Measurements from ENCODE around the gene CYREN. TPM values are rescaled to one million over a fixed set of nuclear protein-coding genes. Genes with fewer than 3 reads are reported as not detected.

CYREN gene
- total RNA-seq, 1 donor from 2014 or later: 39.6 TPM

DNA sequence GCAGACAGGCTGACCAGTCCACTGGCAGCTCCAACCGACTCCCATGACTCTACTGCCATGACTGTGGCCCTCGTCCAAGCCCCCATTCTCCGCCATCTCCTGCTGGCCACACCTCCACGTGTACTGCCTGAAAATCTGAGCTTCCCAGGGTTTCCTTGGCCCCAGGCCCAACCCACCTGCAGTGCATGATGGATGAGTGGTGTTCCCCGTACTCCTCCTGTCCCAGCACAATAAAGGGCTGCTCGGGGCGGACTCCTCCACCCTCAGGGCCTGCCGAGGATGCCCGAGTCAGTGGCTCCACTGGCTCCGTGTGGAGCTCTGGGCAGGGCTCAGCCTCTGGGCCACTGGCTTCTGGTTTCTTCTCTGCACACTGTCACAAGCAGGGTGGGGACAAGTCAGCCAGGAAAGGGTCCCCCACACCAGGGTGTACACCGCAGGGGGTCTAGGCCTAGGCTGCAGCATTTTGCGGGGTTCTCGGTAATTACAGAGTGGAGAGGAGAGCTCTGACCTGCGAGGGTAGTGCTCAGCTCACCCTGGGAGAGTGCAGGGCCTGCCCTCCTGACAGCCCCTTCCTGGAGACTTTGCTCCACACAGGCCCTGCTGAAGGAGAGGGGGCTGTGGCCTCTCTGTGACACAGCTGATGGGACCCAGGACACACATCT is 25.6 kb upstream of the CYREN start:
- ATAC-seq: peak; percentile 24

DNA sequence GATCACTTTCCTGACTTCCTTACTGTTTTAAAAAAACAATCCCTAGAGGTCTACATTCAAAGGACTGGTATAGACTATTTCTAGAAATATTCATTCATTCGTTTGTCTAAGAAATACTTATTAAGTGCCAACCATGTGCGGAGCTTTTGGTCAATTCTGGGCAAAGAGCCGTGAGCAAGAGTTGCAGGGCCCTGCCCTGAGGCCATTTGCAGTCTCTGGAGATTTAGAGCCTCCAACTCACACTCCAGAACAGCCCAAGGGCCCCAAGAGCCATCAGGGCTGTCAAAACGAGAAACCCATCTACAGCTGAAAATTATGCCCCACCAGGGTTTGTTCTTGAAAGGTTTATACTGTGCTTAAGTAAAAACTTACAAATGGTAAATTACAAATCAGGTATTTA is 24.6 kb upstream of the CYREN start:
- no peak for ATAC-seq

DNA sequence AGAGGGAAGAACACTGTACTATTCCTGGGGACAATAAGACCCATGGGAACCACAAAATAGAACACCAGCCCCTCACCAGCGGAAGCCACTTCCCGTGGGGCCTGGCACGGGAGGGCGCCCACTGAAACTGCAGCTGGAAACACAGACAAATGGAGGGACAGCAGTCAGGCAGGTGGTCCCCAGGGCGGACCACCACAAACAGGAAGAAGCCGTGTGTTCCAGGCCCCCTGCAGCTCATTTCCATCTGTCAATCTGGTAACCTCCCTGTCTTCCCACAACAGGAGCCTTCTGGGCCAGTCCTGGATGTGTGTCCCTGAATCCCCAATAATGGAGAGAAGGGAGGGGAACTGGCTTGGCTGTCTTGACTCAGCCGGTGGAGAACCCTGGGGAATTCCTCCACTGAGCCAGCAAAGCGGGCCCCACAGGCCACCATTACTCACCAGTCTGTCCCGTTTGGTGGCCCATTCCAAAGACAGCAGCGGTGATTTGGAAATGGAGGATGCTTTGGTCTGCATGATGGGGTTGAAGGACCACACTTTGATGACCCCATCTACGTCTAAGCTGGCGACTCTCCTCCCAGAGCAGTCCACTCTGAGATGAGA is 24.1 kb upstream of the CYREN start:
- ATAC-seq: peak; percentile 45

DNA sequence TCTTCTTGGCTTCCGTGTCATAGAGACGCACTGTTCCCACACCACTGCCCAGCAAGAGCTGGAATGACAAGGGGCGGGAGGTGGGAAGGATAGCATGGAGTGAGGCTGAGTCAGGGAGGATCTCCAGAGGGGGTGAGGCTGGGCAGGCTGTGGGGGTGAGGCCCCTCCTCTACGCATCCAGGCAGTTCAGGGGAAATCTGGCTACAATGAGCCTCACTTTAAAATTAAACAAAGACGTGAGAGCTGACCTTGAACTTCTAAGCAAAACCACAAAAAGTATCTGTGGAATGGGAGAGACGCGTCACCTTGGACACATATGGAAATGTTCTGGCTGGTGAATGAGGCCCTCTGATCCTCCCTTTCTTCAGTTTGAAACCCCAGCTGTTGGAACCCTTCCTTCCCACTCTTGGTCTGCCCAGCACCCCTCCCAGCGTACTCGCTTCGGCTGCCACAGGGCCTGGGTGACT is 23.1 kb upstream of the CYREN start:
- ATAC-seq: no peak

DNA sequence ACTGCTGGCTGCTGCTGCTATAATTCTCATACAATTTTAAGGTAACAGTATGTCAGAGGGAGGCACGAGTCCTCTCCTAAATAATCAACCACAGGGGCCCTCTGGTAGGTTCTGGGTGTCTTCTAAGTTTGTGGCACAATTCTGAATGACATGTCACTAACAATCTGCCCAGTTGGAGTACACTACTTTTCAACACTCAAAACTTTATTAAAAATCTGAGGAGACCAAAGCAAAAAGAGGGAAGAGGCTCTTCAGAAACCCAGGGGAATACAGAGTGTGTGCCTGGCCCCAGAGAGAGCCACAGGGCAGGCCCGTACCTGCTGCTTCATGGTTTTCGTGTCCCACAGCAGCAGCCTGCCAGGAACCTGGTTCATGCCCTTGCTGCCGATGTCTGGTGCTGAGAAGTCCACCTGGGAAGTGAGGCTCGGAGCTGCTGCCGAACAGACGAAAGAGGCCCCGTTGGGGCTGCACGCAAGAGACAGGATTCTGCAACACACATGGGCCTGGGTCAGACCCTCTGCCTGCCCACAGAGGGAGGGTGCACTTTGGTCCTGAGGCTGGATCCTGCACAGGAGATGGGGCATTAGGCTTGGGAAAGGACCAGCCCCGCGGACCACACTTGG is 22.5 kb upstream of the CYREN start:
- ATAC-seq: peak; percentile 69

DNA sequence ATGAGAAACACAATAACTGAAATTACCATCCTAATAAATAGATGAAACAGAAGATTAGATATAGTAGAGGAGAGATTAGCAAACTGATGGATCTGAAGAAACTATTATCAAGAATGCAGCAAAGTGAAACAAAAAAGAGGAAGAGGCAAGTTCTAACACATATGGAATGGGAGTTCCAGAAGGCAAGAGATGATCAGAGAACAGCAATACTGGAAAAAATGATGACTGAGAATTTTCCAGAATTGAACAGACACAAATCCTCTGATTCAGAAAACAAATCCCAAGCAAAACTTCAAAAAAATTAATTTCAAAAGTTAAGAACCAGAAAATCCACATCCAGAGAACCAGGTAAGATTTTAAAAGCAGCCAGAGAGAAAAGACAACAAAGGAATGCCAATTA is 20.2 kb upstream of the CYREN start:
- peak; percentile 3 for ATAC-seq

DNA sequence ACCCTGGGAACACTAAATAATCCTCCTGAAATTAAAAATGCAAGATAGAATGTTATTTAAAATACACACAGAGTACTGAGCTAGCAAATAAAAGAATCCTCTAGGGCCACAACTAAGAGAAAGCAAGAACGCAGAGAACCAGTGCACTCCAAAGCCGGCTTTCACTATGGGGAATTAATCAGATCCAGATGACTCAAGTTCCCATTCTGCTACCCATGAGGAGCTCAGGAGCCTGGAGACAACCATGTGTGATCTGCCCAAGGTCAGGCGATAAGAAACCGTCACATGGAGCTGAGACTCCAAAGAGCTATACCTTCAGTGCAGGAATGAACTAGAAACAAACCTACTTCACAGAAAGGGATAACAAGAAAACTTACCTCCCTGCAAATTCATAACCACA is 19.5 kb upstream of the CYREN start:
- peak; percentile 30 for ATAC-seq

DNA sequence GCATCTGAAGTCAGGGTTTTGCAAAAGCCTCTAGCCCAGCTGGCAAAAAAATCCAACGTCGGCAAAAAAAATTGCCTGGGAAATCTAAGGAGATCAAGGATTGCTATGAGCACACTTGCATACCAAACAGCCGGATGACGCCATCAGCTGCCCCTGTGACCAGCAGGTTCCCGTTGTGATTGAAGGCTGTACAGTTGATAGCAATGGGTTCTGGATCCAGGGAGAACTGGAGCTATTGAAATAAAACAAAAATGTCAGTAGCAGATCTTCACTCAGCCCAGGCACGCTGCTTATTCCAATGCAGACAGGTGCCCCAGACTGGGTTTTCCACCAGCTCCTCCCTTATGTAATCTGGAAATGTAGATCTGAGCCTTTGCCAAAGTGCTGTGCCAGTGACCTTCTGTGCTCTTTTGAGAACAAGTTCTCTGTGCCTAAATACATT is 18.7 kb upstream of the CYREN start:
- no peak for ATAC-seq

DNA sequence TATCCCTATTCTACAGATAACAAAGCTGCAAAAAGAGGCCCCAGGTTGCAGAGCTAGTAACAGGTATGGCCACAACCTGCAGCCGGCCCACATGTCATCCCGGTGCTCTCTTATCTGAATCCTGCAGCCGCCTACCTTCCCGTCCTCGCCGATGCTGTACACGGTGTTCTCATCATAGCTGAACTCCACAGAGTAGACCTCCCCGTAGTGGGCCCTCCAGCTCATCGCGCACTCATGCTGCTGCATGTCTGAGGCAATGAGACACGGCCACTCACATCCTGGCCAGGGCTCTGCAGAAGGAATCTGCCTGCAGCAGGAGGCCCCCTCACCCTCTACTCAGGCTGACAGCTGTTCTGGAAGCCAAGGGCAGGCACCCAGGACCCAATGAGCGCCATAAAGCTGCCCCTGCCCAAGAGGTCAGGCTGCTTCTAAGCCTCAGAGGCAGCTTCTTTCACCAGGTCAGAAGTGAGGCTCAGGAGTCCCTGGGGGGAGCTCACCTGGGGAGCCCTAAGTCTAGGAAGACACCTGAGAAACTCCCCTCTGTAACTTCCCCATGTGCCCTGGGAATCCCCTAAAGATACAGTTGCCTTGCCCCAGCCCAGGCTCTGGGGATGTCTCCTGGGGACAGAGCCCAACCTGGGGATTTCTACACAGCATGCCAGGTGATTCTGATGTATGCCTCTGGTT is 17.9 kb upstream of the CYREN start:
- ATAC-seq: no peak

DNA sequence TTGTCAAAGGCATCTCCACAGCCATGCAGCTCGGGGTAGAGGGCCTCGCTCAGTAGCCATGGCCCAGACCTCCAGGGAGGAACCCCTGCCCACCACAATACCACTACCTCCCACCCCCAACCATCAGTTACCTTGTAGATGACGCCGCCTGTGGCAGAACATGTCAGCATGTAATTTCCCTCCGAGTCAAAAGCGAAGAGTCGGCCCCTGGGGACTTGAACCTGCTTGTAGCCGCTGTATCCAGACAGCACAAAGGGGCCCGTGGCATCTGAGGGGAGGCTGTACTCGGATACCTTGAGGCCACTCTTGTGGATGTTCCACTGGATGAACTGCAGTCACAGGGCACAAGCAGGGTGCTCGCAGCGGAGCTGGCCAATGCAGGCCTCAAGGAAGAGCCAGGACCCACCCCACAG is 16.3 kb upstream of the CYREN start:
- ATAC-seq: no peak

DNA sequence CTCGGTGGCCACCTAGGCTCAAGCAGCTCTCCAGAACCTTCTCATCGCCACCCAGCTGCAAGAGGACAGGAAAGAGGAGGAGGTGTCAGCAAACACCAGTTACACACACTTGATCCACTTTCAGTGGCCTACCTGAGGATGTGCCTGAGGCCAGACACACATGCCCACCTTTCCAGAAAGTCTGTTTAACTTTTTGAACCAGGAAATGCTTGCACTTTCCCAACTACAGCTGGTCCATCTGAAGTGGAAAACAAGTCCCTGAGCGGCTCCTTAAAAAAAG is 15.7 kb upstream of the CYREN start:
- ATAC-seq: no peak

DNA sequence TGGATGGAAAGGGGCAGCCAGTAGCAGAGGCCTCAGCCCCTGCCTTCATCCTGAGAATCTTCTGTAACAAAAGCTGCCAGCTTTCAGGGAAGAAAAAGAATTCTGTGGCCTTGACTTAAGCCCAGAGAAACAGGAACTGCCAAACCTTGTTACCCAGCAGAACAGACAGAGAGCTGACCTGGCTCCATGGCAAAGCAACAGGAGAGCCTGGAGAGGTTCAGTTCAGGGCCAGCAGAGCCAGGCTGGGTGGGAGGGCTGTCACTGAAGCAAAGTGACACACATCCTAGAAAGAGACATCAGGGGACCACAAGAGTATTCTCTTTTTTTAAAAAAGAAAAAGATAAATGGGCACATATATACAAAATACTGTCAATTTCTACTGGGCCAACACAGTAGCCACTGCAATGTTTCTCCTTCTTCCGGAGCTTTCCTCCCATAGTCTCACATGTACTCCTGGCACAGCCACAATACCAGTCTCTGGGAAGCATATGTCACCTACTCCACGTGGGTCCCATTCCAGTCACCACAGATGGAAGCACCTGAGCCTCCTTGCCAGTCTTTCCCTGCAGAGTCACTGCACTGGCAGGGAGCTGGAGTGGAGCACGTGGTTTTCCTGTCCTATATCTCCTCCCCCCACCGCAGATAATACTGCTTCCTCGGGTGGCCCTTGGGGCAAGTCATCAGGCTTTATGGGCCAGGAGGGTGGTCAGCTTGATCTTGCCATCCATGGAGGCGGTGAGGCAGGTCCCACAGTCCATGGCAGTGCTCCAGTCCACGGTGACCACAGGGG is 15.2 kb upstream of the CYREN start:
- no peak for ATAC-seq

DNA sequence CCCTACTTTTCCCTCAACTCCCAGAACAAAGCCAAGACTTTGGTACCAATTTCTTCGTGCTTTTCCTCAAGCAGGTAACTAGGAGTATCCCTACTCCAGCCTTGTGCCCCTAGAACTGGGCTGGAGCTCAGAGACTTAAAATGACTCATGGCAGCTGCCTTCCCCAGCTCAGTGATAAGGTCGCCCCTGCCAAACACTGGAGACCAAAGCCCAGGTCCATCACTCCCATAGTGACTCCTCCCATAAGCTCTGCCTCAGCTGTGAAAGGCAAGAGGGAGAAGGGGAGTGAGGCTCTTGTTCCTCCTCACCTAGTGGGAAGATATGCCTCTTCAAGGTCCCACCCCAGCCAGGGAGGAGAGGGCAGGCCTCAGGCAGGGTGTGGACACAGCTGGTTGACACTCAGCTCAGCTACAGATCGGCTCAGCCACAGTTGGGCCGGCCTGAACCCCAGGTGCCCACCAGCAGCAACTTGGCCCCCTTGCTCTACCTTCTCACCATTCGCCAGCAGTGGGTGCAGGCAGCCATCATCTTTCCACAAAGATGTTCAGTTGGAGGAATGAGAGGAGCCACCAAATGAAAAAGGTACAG is 13.8 kb upstream of the CYREN start:
- no peak for ATAC-seq

DNA sequence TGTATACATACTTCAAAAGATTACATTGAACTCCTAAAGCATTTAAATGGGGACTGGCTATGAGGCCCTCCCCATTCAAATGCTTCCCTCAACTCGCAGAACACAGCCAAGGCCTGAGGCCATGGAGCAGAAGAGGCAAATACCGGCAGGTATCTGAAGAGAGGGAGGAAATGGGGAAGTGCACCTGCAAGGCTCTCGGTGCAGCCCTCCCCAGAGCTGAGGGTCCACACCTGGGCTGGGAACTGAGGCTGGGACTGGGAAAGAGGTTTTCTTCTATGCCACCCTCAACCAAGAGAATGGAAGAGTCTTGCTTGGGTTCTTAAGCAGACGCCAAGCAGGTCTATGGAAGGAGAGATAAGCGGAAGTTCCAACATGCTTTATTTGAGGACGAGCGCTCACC is 13.0 kb upstream of the CYREN start:
- ATAC-seq: no peak

DNA sequence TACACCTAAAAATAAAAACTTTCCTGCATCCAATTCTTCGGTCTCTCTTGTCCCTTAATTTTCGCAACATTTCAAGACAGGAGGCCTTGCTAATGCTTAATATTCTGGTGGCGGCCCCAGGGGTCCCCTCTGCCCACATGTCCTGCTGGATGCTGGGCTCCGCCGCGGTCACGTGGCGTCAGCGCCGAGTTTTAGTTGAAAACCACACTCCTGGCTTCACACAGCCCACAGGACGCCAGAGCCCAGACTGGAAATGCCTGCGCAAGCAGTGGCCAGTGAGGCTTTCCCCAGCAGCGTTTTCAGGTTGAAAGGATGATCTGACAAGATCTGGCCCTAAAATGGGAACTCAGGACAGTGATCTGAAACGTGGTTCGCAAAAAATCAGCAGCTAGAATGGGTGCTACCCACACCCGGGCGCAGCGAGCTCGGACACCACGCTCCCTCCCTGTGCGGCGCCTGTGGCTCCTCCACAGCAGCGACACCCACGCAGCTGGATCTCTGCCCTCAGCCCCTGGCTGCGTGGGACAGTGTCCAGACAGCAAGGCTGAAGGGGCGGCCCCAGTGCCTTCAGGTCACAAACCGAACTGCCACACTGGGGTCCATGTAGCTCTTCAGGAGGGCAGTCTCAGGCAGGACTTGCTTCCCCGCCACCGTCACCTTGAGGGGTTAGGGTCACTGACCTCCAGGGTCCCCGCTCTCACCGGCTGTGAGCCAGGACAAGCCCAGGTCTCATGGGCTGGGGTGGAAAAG is 11.6 kb upstream of the CYREN start:
- ATAC-seq: no peak

DNA sequence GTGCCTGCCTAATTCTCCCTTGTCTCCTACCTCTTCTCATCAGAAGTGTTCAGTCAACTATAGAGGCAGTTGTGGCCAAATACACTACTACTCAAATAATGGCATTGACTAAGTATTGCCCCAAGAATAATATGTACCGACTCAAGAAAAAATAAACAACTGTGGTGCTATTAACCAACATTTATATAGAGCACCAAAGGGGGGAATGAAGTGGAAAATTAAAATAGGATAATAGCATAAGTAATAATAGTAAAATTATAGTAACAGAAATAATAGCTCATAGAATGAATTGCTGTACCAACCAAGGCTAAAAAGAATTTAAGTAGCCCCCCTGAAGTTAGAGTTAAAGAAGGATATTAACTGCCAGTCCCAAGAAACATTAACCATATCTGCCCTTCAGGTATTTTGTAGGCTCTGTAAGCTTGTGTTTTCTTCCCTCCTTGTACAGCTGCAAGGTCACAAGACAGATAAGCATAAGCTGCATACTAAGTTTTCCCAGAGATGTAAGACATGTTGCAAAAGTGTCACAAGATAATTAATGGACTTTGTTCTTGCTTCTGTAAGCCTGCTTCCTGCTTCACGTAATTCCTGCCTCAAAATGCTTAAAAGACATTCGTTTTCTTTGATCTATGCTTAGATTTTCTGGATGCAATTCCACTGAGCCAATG is 10.9 kb upstream of the CYREN start:
- ATAC-seq: no peak

DNA sequence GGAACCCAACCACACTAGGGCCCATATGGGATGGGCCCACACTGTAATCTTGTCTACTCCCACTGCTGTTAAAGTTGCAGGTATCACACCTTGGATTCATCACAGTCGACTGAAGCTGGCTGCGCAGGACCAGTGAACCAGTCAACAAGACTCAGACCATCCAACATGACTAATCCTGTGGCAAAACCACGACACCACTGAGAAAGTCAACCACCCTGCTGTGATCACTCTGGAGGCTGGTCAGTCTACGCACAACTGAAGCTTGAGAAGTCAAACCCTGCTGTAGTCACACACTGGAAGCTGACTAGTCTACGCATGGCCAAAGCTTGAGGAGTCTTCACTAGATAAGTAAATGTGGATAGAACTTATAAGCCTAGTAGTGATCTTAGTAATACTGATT is 9.6 kb upstream of the CYREN start:
- peak; percentile 6 for ATAC-seq

DNA sequence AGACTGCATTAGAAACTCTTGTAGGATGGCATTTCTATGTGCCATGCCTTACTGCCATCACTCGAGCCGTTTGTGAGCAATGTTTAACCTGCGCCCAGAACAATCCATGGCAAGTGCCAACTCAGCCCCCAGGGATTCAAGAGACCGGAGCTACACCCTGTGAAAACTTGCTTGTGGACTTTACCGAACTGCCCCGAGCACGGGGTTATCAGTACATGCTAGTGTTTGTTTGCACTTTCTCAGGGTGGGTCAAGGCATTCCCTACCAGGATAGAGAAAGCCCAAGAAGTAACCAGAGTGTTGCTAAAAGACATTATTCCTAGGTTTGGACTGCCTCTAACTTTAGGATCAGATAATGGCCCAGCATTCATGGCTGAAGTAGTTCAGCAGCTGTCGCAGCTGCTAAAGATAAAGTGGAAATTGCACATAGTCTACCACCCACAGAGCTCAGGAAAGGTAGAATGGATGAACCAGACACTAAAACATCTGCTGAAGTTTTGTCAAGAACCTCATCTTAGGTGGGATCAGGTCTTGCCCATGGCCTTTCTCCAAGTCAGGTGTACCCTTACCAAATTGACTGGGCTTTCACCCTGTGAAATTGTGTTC is 8.9 kb upstream of the CYREN start:
- peak; percentile 52 for ATAC-seq

DNA sequence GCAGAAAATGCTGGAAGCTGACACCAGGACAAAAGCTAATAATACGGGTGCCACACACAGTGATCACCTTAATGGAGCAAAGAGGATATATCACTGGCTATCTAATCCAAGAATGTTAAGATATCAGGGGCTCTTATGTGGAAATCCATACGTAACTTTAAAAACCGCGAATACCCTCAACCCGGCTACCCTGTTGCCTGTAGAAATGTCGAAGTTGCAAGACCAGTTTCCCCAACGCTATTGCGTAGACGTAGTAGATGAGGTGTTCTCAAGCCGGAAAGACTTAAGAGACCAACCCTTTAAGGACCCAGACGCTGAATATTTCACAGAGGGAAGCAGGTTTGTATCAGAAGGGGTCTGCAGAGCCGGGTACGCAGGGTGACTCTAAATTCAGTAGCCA is 7.9 kb upstream of the CYREN start:
- ATAC-seq: peak; percentile 68

DNA sequence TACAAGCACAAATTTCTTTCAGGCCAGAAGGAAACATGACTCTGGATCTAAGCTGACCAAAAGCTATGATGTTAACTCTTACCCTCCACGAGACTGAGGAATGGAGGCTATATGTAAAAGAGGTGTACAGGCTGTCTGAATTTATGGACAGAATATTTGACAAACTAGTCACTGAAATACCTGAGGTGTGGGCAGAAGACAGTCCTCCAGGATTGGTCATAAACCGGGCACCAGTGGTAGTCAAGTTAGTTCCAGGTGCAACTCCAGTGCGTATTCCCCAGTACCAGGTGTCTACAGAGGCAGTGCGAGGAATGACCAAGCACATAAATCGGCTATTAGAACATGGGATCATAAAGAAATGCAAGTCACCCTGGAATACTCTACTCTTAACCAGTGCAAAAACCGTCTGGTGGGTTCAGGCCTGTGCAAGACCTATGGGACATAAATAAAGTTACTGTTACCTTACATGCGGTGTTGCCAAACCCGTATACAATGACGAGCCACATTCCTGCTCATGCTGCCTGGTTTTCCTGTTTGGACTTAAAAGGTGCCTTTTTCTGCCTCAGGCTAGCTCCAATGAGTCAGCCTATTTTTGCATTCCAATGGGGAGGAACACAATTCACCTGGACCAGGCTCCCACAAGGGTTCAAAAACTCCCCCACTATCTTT is 6.7 kb upstream of the CYREN start:
- peak; percentile 86 for ATAC-seq
